GM12892 (cell line): ENCODE results near the gene NBPF4.

ENCODE experiments used
- POLR2A ChIP-seq: IDR thresholded peaks from 2 replicates; pipeline ENCODE4 v1.6.1; 2011; ENCODE audit warnings: low read depth, low read length, control low read depth
- POLR2AphosphoS5 ChIP-seq: IDR thresholded peaks from 2 replicates; pipeline ENCODE4 v1.6.1; 2011; ENCODE audit warnings: low read depth, low read length, control low read depth
- TAF1 ChIP-seq: IDR thresholded peaks from 2 replicates; pipeline ENCODE4 v1.6.1; 2011; ENCODE audit warnings: low read depth, mild to moderate bottlenecking, control low read depth, low read length, borderline replicate concordance

- TF ChIP-seq POLR2A (no peak), TAF1 (no peak), POLR2AphosphoS5 (no peak)
Measured at GRCh38 chr1:108193333-108193732, 50.5 kb downstream of the NBPF4 start.
